ENCODE results near the gene PCYT2. TPM values are rescaled to one million over a fixed set of nuclear protein-coding genes. Genes with fewer than 3 reads are reported as not detected.

PCYT2 gene
- total and polyA plus RNA-seq, 2 donors (not counting 3 experiments of a cell fraction or from before 2014, with no cell fraction given), result 52.0 to 57.1 TPM

- dilution Hi-C loops (cut with MboI; ENCODE audit: extremely low pct_ligation_motif_present, low sequenced_read_pairs), result no loop called here
- CTCF ChIA-PET, result interaction anchor here (1.2 kb wide), 1 partner anchor 89 kb away, joined by 4 read pairs; no protein-coding TSS in a partner anchor
- no peaks in the 10 kb centered on the region for H3K27me3 ChIP-seq (ENCODE audit: control insufficient read depth in 2 of 2, insufficient read depth in 2 of 2, low read length in 2 of 2)
Observed at GRCh38 chr17:81931189-81931556, 20.0 kb upstream of the PCYT2 start.

More at GRCh38 chr17:81931189-81931556, 20.0 kb upstream of the PCYT2 start:
- peaks cover 0 to 5% of the 10 kb centered on the region in 2 experiments for H3K36me3 ChIP-seq (ENCODE audit: control insufficient read depth in 2 of 2, extremely low read depth in 1 of 2, insufficient read depth in 2 of 2, low read length in 2 of 2)
- no peak for DNase-seq (ENCODE audit: low read depth, low spot score)
- no peak overlapping the region for H3K9ac ChIP-seq (replicated peaks; ENCODE audit: extremely low read depth, insufficient read depth, low read length)
- no peak overlapping the region for H3K27ac ChIP-seq (ENCODE audit: insufficient read depth, low read depth, low read length)
- H2AFZ ChIP-seq (ENCODE audit: low read depth, low read length), result no peak overlapping the region
- no TSS peak for BruUV-seq (replicated peaks)
- H3K79me2 ChIP-seq (ENCODE audit: control insufficient read depth, insufficient read depth, low read length), result peaks cover 13% of the 10 kb centered on the region
- POLR2A ChIA-PET, result no interaction called here
- no peak for FAIRE-seq
- H3K4me1 ChIP-seq (ENCODE audit: control insufficient read depth, extremely low read depth, insufficient read depth, low read length), result peaks cover 6% of the 10 kb centered on the region
- H3K9me3 ChIP-seq (replicated peaks; ENCODE audit: control insufficient read depth, insufficient read depth, low read length), result no peaks in the 10 kb centered on the region
- H3K4me3 ChIP-seq (replicated peaks in 1 of 3; ENCODE audit: insufficient read depth in 1 of 3, low read depth in 1 of 3, low read length in 3 of 3), result no peak overlapping the region
- no peak overlapping the region for H3K4me2 ChIP-seq (ENCODE audit: insufficient read depth, low read length)
- intact Hi-C loops (cut with micrococcal nuclease), result no loop called here
- no peaks in the 10 kb centered on the region for H3K9me1 ChIP-seq (replicated peaks; ENCODE audit: control insufficient read depth, extremely low read depth, insufficient read depth, low read length)
- TF ChIP-seq POLR2AphosphoS5 (IDR thresholded peaks at IDR 0.05; ENCODE audit: insufficient read depth, low read depth, low read length) (peak; percentile 6), CTCF (IDR thresholded peaks at IDR 0.05; ENCODE audit: extremely low read depth in 1 of 2, insufficient read depth in 1 of 2, low read depth in 1 of 2, low read length in 2 of 2) (no peak)
- no peaks in the 10 kb centered on the region for H4K20me1 ChIP-seq (replicated peaks; ENCODE audit: control insufficient read depth, extremely low read depth, insufficient read depth, low read length)

Data from endothelial cell of umbilical vein (primary cell).